Measurements from ENCODE around the gene FAM50A. TPM values are rescaled to one million over a fixed set of nuclear protein-coding genes. Genes with fewer than 3 reads are reported as not detected.

The FAM50A gene
- polyA plus RNA-seq, 5 donors, result 37.0 to 58.6 (median 48.1) TPM

Other genes starting within 250 kb of the FAM50A start
- gene OPN1MW2, start 224.4 kb upstream of the FAM50A start, polyA plus RNA-seq (ENCODE audit: insufficient read depth in 1 of 5, insufficient read length in 5 of 5, low replicate concordance in 1 of 5), result not detected
- gene OPN1MW3, start 186.6 kb upstream of the FAM50A start, polyA plus RNA-seq (ENCODE audit: insufficient read depth in 1 of 5, insufficient read length in 5 of 5, low replicate concordance in 1 of 5), result not detected
- not detected for gene TEX28, start 149.0 kb upstream of the FAM50A start, polyA plus RNA-seq (ENCODE audit: insufficient read depth in 1 of 5, insufficient read length in 5 of 5, low replicate concordance in 1 of 5)
- under 1 TPM; 0.28 to 0.37 (median 0.30) TPM for gene TKTL1, start 148.3 kb upstream of the FAM50A start, polyA plus RNA-seq (ENCODE audit: insufficient read depth in 1 of 5, insufficient read length in 5 of 5, low replicate concordance in 1 of 5)
- 100 to 1,000 TPM; 349 to 757 (median 422) TPM for gene FLNA, start 69.5 kb upstream of the FAM50A start, polyA plus RNA-seq (ENCODE audit: insufficient read depth in 1 of 5, insufficient read length in 5 of 5, low replicate concordance in 1 of 5)
- 10 to 100 TPM; 52.8 to 84.2 (median 63.9) TPM for gene EMD, start 64.8 kb upstream of the FAM50A start, polyA plus RNA-seq (ENCODE audit: insufficient read depth in 1 of 5, insufficient read length in 5 of 5, low replicate concordance in 1 of 5)
- 1,000 to 10,000 TPM; 4,389 to 5,989 (median 4,777) TPM for gene RPL10, start 45.8 kb upstream of the FAM50A start, polyA plus RNA-seq (ENCODE audit: insufficient read depth in 1 of 5, insufficient read length in 5 of 5, low replicate concordance in 1 of 5)
- gene DNASE1L1, start 34.9 kb upstream of the FAM50A start, polyA plus RNA-seq (ENCODE audit: insufficient read depth in 1 of 5, insufficient read length in 5 of 5, low replicate concordance in 1 of 5), result 10 to 100 TPM in 4 of 5 donors, 1 to 10 TPM in 1; 9.3 to 12.4 (median 10.5) TPM
- gene TAFAZZIN, start 32.6 kb upstream of the FAM50A start, polyA plus RNA-seq (ENCODE audit: insufficient read depth in 1 of 5, insufficient read length in 5 of 5, low replicate concordance in 1 of 5), result 10 to 100 TPM; 31.1 to 44.8 (median 37.6) TPM
- 100 to 1,000 TPM in 2 of 5 donors, 10 to 100 TPM in 3; 79.5 to 109 (median 96.3) TPM for gene ATP6AP1, start 15.5 kb upstream of the FAM50A start, polyA plus RNA-seq (ENCODE audit: insufficient read depth in 1 of 5, insufficient read length in 5 of 5, low replicate concordance in 1 of 5)
- gene GDI1, start 7.0 kb upstream of the FAM50A start, polyA plus RNA-seq (ENCODE audit: insufficient read depth in 1 of 5, insufficient read length in 5 of 5, low replicate concordance in 1 of 5), result 100 to 1,000 TPM; 108 to 164 (median 142) TPM
- 10 to 100 TPM; 54.4 to 79.2 (median 63.2) TPM for gene PLXNA3, start 14.1 kb downstream of the FAM50A start, polyA plus RNA-seq (ENCODE audit: insufficient read depth in 1 of 5, insufficient read length in 5 of 5, low replicate concordance in 1 of 5)
- 10 to 100 TPM; 12.4 to 33.4 (median 17.1) TPM for gene LAGE3, start 35.1 kb downstream of the FAM50A start, polyA plus RNA-seq (ENCODE audit: insufficient read depth in 1 of 5, insufficient read length in 5 of 5, low replicate concordance in 1 of 5)
- gene UBL4A, start 42.5 kb downstream of the FAM50A start, polyA plus RNA-seq (ENCODE audit: insufficient read depth in 1 of 5, insufficient read length in 5 of 5, low replicate concordance in 1 of 5), result 10 to 100 TPM; 22.6 to 38.0 (median 28.8) TPM
- gene SLC10A3, start 46.5 kb downstream of the FAM50A start, polyA plus RNA-seq (ENCODE audit: insufficient read depth in 1 of 5, insufficient read length in 5 of 5, low replicate concordance in 1 of 5), result 10 to 100 TPM; 13.6 to 24.7 (median 16.8) TPM
- gene FAM3A, start 72.1 kb downstream of the FAM50A start, polyA plus RNA-seq (ENCODE audit: insufficient read depth in 1 of 5, insufficient read length in 5 of 5, low replicate concordance in 1 of 5), result 10 to 100 TPM; 24.9 to 49.3 (median 35.7) TPM
- 10 to 100 TPM; 30.3 to 49.3 (median 39.8) TPM for gene G6PD, start 102.7 kb downstream of the FAM50A start, polyA plus RNA-seq (ENCODE audit: insufficient read depth in 1 of 5, insufficient read length in 5 of 5, low replicate concordance in 1 of 5)
- 10 to 100 TPM; 14.0 to 18.5 (median 16.7) TPM for gene IKBKG, start 103.5 kb downstream of the FAM50A start, polyA plus RNA-seq (ENCODE audit: insufficient read depth in 1 of 5, insufficient read length in 5 of 5, low replicate concordance in 1 of 5)
- gene CTAG1A, start 141.0 kb downstream of the FAM50A start, polyA plus RNA-seq (ENCODE audit: insufficient read depth in 1 of 5, insufficient read length in 5 of 5, low replicate concordance in 1 of 5), result not detected
- gene CTAG1B, start 175.1 kb downstream of the FAM50A start, polyA plus RNA-seq (ENCODE audit: insufficient read depth in 1 of 5, insufficient read length in 5 of 5, low replicate concordance in 1 of 5), result not detected
- gene CTAG2, start 209.4 kb downstream of the FAM50A start, polyA plus RNA-seq (ENCODE audit: insufficient read depth in 1 of 5, insufficient read length in 5 of 5, low replicate concordance in 1 of 5), result not detected

Data from right lung (tissue), 5 donors.